GM23338 (cell line): Measurements from ENCODE around the gene IQGAP2. TPM values are rescaled to one million over a fixed set of nuclear protein-coding genes. Genes with fewer than 3 reads are reported as not detected.

Experiments used
- ATAC-seq: fragments of 200-7000 bp; cut with Tn5 transposase; 3 replicates; pipeline ENCODE4 v1.9.1; 2020
- DNase-seq: peaks from one replicate; pipeline ENCODE4 v3.0.0-alpha.2; 2015; ENCODE audit warnings: low spot score
- H2AFZ ChIP-seq: fragments of 200-600 bp; sonication (generic); 2 replicates; pipeline ENCODE4 v1.8.0; 2016; ENCODE audit warnings: antibody characterized with exemption, mild to moderate bottlenecking, moderate library complexity
- H3F3A ChIP-seq: fragments of 200-600 bp; sonication (generic); replicated peaks from 2 replicates; pipeline ENCODE4 v1.8.0; 2017; ENCODE audit warnings: antibody characterized with exemption, mixed run types, low read depth
- H3K27ac ChIP-seq: fragments of 200-600 bp; sonication (generic); 2 replicates; pipeline ENCODE4 v1.6.1; 2016; ENCODE audit warnings: low read depth
- H3K27me3 ChIP-seq: fragments of 200-600 bp; sonication (generic); 2 replicates; pipeline ENCODE4 v1.8.0; 2016; ENCODE audit warnings: mild to moderate bottlenecking, mixed run types, moderate library complexity; ENCODE audit not compliant: insufficient read depth
- H3K36me3 ChIP-seq: fragments of 200-600 bp; sonication (generic); 2 replicates; pipeline ENCODE4 v1.8.0; 2016; ENCODE audit warnings: mild to moderate bottlenecking; ENCODE audit not compliant: insufficient read depth
- H3K4me1 ChIP-seq: fragments of 200-600 bp; sonication (generic); 2 replicates; pipeline ENCODE4 v1.8.0; 2016; ENCODE audit warnings: mild to moderate bottlenecking, moderate library complexity; ENCODE audit not compliant: insufficient read depth
- H3K4me2 ChIP-seq: fragments of 200-600 bp; sonication (generic); 2 replicates; pipeline ENCODE4 v1.7.1; 2017; ENCODE audit warnings: mixed run types
- H3K4me3 ChIP-seq: fragments of 200-600 bp; sonication (generic); 2 replicates; pipeline ENCODE4 v1.6.1; 2016; ENCODE audit warnings: mixed run types
- H3K79me2 ChIP-seq: fragments of 200-600 bp; sonication (generic); replicated peaks from 2 replicates; pipeline ENCODE4 v1.8.0; 2017; ENCODE audit warnings: mild to moderate bottlenecking; ENCODE audit not compliant: insufficient read depth
- H3K9me2 ChIP-seq: fragments of 200-600 bp; sonication (generic); 2 replicates; pipeline ENCODE4 v1.8.0; 2017; ENCODE audit not compliant: insufficient read depth
- H4K20me1 ChIP-seq: fragments of 200-600 bp; sonication (generic); replicated peaks from 2 replicates; pipeline ENCODE4 v1.8.0; 2017; ENCODE audit warnings: mild to moderate bottlenecking; ENCODE audit not compliant: insufficient read depth
- H3K27ac Mint-ChIP-seq: 2 replicates; pipeline ENCODE4 v1.8.0; 2020; ENCODE audit warnings: inconsistent platforms, mild to moderate bottlenecking, moderate library complexity, mixed read lengths
- H3K27me3 Mint-ChIP-seq: 3 replicates; pipeline ENCODE4 v1.8.0; 2022; ENCODE audit warnings: low read depth, mild to moderate bottlenecking, moderate library complexity, mixed read lengths, inconsistent platforms; ENCODE audit not compliant: insufficient read depth, poor library complexity
- H3K36me3 Mint-ChIP-seq: 3 replicates; pipeline ENCODE4 v1.8.0; 2021; ENCODE audit warnings: low read depth, mild to moderate bottlenecking, inconsistent platforms, moderate library complexity, mixed read lengths
- H3K4me1 Mint-ChIP-seq: 3 replicates; pipeline ENCODE4 v1.8.0; 2020; ENCODE audit warnings: mild to moderate bottlenecking, inconsistent platforms, mixed read lengths
- H3K4me3 Mint-ChIP-seq: 3 replicates; pipeline ENCODE4 v1.8.0; 2021; ENCODE audit warnings: moderate library complexity, mild to moderate bottlenecking, inconsistent platforms, mixed read lengths
- H3K9me3 Mint-ChIP-seq: 3 replicates; pipeline ENCODE4 v1.8.0; 2020; ENCODE audit warnings: moderate library complexity, mild to moderate bottlenecking, inconsistent platforms, mixed read lengths
- CREB1 ChIP-seq: fragments of 250-450 bp; sonication (Bioruptor Pico); IDR thresholded peaks from 2 replicates; pipeline ENCODE4 v1.5.0; 2020; ENCODE audit warnings: low read depth, mild to moderate bottlenecking, moderate library complexity
- EZH2 ChIP-seq: fragments of 200-600 bp; sonication (generic); IDR thresholded peaks from one replicate; pipeline ENCODE4 v1.8.0; 2017; ENCODE audit warnings: antibody characterized with exemption, mild to moderate bottlenecking, low read depth; ENCODE audit not compliant: unreplicated experiment
- EZH2phosphoT487 ChIP-seq: fragments of 200-600 bp; sonication (generic); IDR thresholded peaks from one replicate; pipeline ENCODE4 v1.8.1; 2018; ENCODE audit warnings: antibody characterized with exemption; ENCODE audit not compliant: unreplicated experiment
- JUNB ChIP-seq: IDR thresholded peaks from one replicate; pipeline ENCODE4 v1.6.1; 2016; ENCODE audit warnings: antibody characterized with exemption; ENCODE audit not compliant: unreplicated experiment
- NANOG ChIP-seq: IDR thresholded peaks from 2 replicates; pipeline ENCODE4 v1.6.1; 2016; ENCODE audit warnings: antibody characterized with exemption, borderline replicate concordance
- POLR2AphosphoS5 ChIP-seq: IDR thresholded peaks from 2 replicates; pipeline ENCODE4 v1.6.1; 2016; ENCODE audit warnings: antibody characterized with exemption, low read depth
- STAT1 ChIP-seq: IDR thresholded peaks from one replicate; pipeline ENCODE4 v1.6.1; 2016; ENCODE audit warnings: antibody characterized with exemption; ENCODE audit not compliant: unreplicated experiment
- ZNF114 ChIP-seq: fragments of 250-450 bp; sonication (Bioruptor Pico); IDR thresholded peaks from 2 replicates; pipeline ENCODE4 v1.5.0; 2020; ENCODE audit warnings: mild to moderate bottlenecking, moderate library complexity
- ZNF331 ChIP-seq: fragments of 250-450 bp; sonication (Bioruptor Pico); IDR thresholded peaks from 2 replicates; pipeline ENCODE4 v1.5.0; 2020; ENCODE audit warnings: low read depth, mild to moderate bottlenecking, moderate library complexity
- polyA plus RNA-seq: library from polyadenylated mRNA; unstranded; fragments of >200 nt; fragmentation: Nextera tagmentation; extraction: Ambion mirVana; gene quantifications from 2 replicates; pipeline ENCODE4 v1.2.1, GENCODE V29; 2016
- total RNA-seq: library from RNA; depleted of rRNA; stranded (reverse); fragments of >200 nt; shearing (Covaris generic); gene quantifications from 2 replicates; pipeline ENCODE4 v1.2.3, GENCODE V29; 2014
- TF ChIP-seq, protein P1 (sequence below): fragments of 250-450 bp; sonication (Bioruptor Pico); IDR thresholded peaks from 2 replicates; pipeline ENCODE4 v1.5.0; 2020; ENCODE audit warnings: mild to moderate bottlenecking, moderate library complexity
- TF ChIP-seq, protein P2 (sequence below), 2 experiments: fragments of 200-600 bp in 1 of 2; sonication (generic) in 1 of 2; conservative IDR thresholded peaks; 2 replicates each; pipeline versions ENCODE4 v1.5.1 to v1.6.1; 2016 to 2017; ENCODE audit warnings: antibody characterized with exemption in 2 of 2, low read depth in 2 of 2, mild to moderate bottlenecking in 2 of 2, moderate library complexity in 1 of 2
- TF ChIP-seq, protein P3 (sequence below): IDR thresholded peaks from 2 replicates; pipeline ENCODE4 v1.6.1; 2016; ENCODE audit warnings: antibody characterized with exemption
- TF ChIP-seq, protein P4 (sequence below): IDR thresholded peaks from one replicate; pipeline ENCODE4 v1.6.1; 2018; ENCODE audit warnings: antibody characterized with exemption; ENCODE audit not compliant: unreplicated experiment

IQGAP2 gene
- total and polyA plus RNA-seq, 2 experiments from 2014 or later = 60.0 to 86.5 TPM

DNA sequence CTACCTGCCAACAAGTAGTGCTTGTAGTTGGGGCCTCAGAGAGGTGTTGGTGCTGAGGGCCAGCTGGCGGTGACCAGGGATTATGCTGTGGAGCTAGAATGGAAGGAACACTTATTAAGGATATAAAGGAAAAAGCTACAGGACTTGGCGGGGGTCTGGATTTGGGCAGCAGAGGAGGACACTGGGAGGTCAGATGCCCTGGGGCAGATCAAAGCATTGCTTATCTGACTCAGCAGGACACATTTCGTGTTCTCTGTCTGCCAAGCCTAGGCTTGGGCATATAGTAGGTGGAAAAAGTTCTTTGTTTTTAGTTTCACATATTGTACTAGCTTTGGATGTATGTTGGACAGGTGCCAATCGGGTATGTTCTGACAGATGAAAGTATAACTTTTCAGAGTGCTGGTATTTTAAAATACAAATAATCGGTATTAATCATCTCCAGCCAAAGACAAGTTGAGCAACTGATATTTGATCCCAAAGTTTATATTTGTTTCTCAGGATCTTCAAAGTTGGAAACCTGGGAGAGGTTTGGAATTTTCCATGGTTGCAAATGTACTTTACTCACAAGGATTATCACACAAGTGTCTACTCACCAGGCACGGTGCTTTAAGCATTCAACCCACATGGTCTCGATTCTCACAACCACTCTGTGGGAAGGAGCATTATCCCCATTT, 69.4 kb downstream of the IQGAP2 start:
- no peaks in the 10 kb centered on the region for H4K20me1 ChIP-seq
- TF ChIP-seq, protein P1, sequence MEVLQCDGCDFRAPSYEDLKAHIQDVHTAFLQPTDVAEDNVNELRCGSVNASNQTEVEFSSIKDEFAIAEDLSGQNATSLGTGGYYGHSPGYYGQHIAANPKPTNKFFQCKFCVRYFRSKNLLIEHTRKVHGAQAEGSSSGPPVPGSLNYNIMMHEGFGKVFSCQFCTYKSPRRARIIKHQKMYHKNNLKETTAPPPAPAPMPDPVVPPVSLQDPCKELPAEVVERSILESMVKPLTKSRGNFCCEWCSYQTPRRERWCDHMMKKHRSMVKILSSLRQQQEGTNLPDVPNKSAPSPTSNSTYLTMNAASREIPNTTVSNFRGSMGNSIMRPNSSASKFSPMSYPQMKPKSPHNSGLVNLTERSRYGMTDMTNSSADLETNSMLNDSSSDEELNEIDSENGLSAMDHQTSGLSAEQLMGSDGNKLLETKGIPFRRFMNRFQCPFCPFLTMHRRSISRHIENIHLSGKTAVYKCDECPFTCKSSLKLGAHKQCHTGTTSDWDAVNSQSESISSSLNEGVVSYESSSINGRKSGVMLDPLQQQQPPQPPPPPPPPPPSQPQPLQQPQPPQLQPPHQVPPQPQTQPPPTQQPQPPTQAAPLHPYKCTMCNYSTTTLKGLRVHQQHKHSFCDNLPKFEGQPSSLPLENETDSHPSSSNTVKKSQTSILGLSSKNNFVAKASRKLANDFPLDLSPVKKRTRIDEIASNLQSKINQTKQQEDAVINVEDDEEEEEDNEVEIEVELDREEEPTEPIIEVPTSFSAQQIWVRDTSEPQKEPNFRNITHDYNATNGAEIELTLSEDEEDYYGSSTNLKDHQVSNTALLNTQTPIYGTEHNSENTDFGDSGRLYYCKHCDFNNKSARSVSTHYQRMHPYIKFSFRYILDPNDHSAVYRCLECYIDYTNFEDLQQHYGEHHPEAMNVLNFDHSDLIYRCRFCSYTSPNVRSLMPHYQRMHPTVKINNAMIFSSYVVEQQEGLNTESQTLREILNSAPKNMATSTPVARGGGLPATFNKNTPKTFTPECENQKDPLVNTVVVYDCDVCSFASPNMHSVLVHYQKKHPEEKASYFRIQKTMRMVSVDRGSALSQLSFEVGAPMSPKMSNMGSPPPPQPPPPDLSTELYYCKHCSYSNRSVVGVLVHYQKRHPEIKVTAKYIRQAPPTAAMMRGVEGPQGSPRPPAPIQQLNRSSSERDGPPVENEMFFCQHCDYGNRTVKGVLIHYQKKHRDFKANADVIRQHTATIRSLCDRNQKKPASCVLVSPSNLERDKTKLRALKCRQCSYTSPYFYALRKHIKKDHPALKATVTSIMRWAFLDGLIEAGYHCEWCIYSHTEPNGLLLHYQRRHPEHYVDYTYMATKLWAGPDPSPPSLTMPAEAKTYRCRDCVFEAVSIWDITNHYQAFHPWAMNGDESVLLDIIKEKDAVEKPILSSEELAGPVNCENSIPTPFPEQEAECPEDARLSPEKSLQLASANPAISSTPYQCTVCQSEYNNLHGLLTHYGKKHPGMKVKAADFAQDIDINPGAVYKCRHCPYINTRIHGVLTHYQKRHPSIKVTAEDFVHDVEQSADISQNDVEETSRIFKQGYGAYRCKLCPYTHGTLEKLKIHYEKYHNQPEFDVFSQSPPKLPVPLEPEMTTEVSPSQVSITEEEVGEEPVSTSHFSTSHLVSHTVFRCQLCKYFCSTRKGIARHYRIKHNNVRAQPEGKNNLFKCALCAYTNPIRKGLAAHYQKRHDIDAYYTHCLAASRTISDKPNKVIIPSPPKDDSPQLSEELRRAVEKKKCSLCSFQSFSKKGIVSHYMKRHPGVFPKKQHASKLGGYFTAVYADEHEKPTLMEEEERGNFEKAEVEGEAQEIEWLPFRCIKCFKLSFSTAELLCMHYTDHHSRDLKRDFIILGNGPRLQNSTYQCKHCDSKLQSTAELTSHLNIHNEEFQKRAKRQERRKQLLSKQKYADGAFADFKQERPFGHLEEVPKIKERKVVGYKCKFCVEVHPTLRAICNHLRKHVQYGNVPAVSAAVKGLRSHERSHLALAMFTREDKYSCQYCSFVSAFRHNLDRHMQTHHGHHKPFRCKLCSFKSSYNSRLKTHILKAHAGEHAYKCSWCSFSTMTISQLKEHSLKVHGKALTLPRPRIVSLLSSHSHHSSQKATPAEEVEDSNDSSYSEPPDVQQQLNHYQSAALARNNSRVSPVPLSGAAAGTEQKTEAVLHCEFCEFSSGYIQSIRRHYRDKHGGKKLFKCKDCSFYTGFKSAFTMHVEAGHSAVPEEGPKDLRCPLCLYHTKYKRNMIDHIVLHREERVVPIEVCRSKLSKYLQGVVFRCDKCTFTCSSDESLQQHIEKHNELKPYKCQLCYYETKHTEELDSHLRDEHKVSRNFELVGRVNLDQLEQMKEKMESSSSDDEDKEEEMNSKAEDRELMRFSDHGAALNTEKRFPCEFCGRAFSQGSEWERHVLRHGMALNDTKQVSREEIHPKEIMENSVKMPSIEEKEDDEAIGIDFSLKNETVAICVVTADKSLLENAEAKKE (CRISPR knock-in tag) = no peak
- no peak for TF ChIP-seq JUNB
- TF ChIP-seq, protein P2, sequence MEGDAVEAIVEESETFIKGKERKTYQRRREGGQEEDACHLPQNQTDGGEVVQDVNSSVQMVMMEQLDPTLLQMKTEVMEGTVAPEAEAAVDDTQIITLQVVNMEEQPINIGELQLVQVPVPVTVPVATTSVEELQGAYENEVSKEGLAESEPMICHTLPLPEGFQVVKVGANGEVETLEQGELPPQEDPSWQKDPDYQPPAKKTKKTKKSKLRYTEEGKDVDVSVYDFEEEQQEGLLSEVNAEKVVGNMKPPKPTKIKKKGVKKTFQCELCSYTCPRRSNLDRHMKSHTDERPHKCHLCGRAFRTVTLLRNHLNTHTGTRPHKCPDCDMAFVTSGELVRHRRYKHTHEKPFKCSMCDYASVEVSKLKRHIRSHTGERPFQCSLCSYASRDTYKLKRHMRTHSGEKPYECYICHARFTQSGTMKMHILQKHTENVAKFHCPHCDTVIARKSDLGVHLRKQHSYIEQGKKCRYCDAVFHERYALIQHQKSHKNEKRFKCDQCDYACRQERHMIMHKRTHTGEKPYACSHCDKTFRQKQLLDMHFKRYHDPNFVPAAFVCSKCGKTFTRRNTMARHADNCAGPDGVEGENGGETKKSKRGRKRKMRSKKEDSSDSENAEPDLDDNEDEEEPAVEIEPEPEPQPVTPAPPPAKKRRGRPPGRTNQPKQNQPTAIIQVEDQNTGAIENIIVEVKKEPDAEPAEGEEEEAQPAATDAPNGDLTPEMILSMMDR (conservative IDR thresholded peaks at IDR 0.05; ENCODE audit: low read depth in 2 of 2) = no peak
- no peak for TF ChIP-seq ZNF331 (CRISPR knock-in tag)
- TF ChIP-seq CREB1 = no peak
- no peak for TF ChIP-seq ZNF114
- TF ChIP-seq STAT1 = no peak
- TF ChIP-seq, protein P3, sequence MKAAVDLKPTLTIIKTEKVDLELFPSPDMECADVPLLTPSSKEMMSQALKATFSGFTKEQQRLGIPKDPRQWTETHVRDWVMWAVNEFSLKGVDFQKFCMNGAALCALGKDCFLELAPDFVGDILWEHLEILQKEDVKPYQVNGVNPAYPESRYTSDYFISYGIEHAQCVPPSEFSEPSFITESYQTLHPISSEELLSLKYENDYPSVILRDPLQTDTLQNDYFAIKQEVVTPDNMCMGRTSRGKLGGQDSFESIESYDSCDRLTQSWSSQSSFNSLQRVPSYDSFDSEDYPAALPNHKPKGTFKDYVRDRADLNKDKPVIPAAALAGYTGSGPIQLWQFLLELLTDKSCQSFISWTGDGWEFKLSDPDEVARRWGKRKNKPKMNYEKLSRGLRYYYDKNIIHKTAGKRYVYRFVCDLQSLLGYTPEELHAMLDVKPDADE = no peak
- no peak for TF ChIP-seq POLR2AphosphoS5
- no peak for TF ChIP-seq EZH2phosphoT487
- TF ChIP-seq EZH2 = no peak
- TF ChIP-seq, protein P4, sequence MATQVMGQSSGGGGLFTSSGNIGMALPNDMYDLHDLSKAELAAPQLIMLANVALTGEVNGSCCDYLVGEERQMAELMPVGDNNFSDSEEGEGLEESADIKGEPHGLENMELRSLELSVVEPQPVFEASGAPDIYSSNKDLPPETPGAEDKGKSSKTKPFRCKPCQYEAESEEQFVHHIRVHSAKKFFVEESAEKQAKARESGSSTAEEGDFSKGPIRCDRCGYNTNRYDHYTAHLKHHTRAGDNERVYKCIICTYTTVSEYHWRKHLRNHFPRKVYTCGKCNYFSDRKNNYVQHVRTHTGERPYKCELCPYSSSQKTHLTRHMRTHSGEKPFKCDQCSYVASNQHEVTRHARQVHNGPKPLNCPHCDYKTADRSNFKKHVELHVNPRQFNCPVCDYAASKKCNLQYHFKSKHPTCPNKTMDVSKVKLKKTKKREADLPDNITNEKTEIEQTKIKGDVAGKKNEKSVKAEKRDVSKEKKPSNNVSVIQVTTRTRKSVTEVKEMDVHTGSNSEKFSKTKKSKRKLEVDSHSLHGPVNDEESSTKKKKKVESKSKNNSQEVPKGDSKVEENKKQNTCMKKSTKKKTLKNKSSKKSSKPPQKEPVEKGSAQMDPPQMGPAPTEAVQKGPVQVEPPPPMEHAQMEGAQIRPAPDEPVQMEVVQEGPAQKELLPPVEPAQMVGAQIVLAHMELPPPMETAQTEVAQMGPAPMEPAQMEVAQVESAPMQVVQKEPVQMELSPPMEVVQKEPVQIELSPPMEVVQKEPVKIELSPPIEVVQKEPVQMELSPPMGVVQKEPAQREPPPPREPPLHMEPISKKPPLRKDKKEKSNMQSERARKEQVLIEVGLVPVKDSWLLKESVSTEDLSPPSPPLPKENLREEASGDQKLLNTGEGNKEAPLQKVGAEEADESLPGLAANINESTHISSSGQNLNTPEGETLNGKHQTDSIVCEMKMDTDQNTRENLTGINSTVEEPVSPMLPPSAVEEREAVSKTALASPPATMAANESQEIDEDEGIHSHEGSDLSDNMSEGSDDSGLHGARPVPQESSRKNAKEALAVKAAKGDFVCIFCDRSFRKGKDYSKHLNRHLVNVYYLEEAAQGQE = no peak
- no peak for TF ChIP-seq NANOG
- no peak overlapping the region for H3K4me3 ChIP-seq
- H3K4me1 ChIP-seq = peaks cover 25% of the 10 kb centered on the region
- H2AFZ ChIP-seq = no peak overlapping the region
- DNase-seq = no peak
- Mint-ChIP-seq H3K4me3 (no peak overlapping the region), H3K36me3 (peaks cover 26% of the 10 kb centered on the region), H3K27me3 (peaks cover 1% of the 10 kb centered on the region), H3K4me1 (peaks cover 21% of the 10 kb centered on the region), H3K27ac (no peak overlapping the region), H3K9me3 (peaks cover 18% of the 10 kb centered on the region)
- H3K4me2 ChIP-seq = no peak overlapping the region
- H3K9me2 ChIP-seq = no peaks in the 10 kb centered on the region; the same call in 1 of the 2 replicates
- no peaks in the 10 kb centered on the region for H3K36me3 ChIP-seq
- no peak for ATAC-seq
- H3K79me2 ChIP-seq = peaks cover 10% of the 10 kb centered on the region; the same call in 1 of the 2 replicates
- no peaks in the 10 kb centered on the region for H3K27me3 ChIP-seq
- H3K27ac ChIP-seq = no peak overlapping the region
- no peaks in the 10 kb centered on the region for H3F3A ChIP-seq
